Effector CD8-positive, alpha-beta T cell (primary cell): ENCODE measurements around the gene FIP1L1.
"Not testable (repeated sequence)": the region's sequence is repeated elsewhere in the genome, so short reads cannot be mapped to it uniquely, and the experiment has no call there.

Experiments used
- DNase-seq: peaks from one replicate; lab custom pipeline; 2025; lab: John Stamatoyannopoulos, UW

Gene FIP1L1

DNA sequence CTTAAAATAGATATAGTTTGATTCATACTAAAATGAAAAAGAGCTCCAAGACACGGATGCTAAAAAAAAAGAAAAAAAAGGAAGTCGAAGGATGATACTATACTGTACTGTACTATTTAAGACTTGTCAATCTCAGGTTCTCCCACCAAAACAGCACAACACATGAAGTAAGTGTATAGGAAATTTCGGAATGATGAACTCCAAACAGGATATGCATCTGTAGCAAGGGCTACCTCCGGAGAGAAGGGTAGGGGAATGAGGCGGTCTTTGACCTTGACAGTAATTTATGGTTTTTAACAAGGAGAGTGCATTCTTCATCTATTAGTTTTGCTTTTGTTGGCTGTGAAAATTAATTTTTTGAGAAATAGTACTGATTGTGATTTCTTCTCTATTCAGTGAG, 541 bp upstream of the FIP1L1 start:
- no peak for DNase-seq

DNA sequence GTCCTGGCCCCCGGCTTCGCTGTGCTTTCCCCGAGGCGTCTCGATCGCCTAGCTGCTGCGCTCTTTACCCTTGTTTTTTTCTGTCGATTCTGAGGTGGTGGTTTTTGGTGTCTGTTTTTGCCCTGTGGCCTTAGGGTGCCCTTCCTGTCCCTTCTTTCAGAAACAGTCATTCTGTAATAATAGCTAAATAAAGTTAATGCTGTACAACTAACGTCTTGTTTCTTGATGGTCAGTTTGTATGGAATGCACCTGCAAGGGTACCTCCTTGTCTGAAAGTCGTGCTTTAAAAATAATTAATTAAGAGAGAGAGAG, 686 bp downstream of the FIP1L1 start:
- DNase-seq: no peak

GRCh38 chr4:53380221-53380620, 2.8 kb downstream of the FIP1L1 start:
- no peak for DNase-seq

DNA sequence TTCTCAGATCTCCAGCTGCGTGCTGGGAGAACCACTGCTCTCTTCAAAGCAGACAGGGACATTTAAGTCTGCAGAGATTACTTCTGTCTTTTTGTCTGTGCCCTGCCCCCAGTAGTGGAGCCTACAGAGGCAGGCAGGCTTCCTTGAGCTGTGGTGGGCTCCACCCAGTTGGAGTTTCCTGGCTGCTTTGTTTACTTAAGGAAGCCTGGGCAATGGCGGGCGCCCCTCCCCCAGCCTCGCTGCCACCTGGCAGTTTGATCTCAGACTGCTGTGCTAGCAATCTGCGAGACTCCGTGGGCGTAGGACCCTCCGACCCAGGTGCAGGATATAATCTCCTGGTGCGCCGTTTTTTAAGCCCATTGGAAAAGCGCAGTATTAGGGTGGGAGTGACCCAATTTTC, 32.0 kb downstream of the FIP1L1 start:
- DNase-seq: not testable (repeated sequence)

DNA sequence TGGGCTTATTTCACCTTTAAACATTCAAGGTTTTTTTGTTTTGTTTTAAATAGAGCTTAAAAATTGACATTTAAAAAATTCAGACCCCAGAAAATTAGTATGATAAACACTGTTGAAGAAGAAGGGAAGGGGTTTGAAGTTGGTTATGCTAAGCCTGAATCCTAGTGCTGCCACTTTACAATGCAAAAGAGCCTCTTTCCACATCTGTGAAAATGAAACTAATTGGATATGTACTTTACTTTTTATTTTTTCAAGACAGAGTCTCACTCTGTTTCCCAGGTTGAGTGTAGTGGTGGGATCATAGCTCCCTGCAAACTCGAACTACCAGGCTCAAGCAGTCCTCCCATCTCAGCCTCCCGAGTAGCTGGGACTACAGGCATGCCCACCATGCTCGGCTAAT, 41.8 kb downstream of the FIP1L1 start:
- no peak for DNase-seq

DNA sequence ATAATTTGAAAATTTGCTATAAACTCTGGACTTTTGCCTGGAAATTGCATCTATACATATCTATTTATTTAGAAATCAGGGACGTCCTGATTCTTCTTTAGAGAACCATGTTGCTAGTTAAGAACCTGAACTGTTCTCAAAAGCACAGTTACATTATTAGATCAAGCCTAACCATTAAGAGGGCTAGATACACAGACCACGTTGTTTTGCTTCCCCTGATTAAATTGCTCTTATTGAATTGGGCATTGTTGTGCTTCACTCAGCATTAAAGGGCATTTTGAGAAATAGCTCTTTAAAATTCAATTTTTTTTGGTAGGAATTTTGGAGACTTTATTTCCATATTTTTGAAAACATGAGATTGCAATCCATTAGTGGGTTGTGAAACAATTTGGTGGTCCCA, 44.4 kb downstream of the FIP1L1 start:
- no peak for DNase-seq

DNA sequence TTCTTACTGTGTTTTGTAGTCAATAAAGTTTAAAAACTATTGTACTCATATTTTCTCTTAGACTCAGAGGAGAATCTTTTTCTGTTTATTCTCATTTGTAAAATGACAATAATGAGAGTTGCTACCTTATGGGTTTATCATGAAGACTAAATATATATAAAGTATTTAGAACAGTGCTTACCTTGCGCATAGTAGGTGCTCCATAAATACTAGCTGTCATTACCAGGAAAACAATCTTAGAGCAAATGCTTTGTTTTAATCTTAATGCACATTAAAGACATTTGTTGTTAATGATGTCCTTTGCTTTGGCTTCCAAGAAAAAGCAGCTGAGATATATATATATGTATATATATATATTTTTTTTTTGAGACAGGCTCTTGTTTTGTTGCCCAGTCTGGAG, 44.9 kb downstream of the FIP1L1 start:
- DNase-seq: no peak

GRCh38 chr4:53424280-53424679, 46.8 kb downstream of the FIP1L1 start:
- no peak for DNase-seq

GRCh38 chr4:53427366-53427765, 49.9 kb downstream of the FIP1L1 start:
- DNase-seq: no peak

DNA sequence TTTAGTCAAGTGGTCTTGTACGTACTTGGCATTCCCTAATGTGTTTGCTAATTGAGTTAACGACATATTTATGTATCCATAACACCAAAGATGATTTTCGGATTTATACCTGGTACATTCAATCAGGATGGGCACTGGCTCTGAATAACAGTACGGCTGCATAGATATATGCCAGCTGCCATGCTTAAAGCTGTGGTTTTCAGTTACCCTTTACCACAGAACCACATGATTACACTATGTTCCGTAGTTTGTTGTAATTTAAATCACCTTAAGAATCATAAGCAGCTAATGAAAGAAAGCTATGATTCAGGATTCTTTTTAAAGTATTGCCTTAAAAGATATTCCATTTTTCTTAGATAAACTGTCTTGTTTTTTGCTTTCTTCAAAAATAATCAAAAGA, 53.6 kb downstream of the FIP1L1 start:
- DNase-seq: no peak

GRCh38 chr4:53432528-53433424, 55.3 kb downstream of the FIP1L1 start:
- DNase-seq: no peak

GRCh38 chr4:53436251-53436650, 58.8 kb downstream of the FIP1L1 start:
- no peak for DNase-seq

DNA sequence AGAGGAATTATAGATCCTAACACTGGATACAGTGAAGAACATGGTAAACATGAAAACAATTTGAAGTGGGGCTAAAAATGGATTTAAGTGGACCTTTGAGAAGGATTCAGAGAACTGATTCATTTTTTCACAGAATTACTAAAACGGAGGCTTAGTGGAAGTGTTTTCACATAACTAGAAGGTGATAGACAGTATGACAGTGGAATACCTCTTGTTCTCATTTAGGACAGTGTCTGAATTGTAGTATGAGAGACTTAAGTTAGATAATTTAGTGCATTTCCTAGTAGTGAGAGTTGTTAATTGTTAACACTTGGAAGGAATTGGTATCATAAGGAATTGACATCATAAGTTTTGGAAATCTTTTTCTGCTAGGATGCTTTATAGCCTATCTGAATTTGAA, 64.1 kb downstream of the FIP1L1 start:
- no peak for DNase-seq

- DNase-seq: no peak
Measured at GRCh38 chr4:53444954-53445353, 67.5 kb downstream of the FIP1L1 start.

DNA sequence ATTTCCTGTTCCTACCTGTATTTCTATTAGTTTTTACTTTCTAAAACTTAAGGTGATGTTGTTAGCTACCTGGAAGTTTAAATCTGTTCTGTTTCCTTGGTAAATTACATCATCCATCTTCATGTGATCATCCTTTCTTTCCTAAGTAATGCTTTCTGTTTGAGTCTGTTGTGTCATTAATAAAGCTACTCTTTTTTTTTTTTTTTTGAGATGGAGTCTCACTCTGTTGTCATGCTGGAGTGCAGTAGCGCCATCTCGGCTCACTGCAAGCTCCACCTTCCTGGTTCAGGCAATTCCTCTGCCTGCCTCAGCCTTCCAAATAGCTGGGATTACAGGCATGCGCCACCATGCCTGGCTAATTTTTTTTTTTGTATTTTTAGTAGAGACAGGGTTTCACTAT, 73.3 kb downstream of the FIP1L1 start:
- DNase-seq: no peak

- no peak for DNase-seq
Measured at GRCh38 chr4:53453385-53453784, 75.9 kb downstream of the FIP1L1 start.

DNA sequence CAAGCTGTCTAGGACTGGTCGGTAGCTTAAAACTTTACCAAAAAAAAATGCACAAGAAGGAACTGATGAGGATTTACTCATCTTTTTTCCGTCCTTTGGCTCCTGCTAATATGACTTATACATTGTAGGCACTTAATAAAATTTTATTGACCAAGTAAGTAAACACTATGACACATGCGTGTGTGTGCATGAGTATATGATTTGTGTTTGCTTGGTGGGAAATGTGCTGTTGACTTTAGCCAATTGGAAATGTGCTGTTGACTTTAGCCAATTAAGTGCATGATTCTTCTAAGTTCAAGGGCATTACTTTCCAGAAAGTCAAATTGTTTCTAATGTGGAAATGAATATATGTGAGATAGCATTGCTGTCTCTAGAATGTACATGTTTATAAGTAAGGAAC, 78.3 kb downstream of the FIP1L1 start:
- DNase-seq: no peak

DNA sequence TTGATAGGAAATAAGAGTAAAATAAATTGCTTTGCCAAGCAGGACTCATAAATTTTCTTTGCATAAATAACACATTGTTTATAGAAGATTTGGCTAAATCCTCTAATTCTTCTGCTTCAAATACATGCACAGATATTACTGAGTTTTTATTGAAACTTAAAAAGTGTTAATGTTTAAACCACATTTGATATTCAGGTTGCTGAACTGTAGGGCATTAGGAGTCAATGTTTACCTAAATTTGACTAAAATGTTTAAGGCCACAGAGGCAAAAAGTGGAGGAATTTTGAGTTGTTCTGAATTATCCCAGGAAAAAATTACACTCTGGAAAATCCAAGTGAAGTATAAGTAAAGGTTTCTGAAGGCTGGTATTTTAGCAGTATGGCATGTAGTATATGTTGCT, 78.7 kb downstream of the FIP1L1 start:
- DNase-seq: no peak

GRCh38 chr4:53459548-53459947, 82.1 kb downstream of the FIP1L1 start:
- no peak for DNase-seq

DNA sequence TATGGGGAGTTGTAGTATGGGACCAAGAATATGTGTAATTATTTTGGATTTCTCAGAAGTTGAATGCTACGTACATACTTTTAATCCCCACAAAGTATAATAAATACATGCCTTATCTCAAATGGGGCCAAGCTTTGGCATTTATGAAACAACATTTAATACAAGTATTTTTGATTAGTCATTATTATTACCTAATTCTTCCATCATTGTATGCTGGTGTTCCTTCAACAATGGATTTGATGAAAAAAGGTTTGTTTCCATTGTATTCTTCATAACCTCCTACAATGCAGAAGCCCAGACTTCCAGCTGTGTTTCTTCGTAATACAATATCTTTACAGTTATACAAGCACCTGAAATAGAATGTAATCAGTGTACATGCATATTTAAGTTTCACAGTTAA, 83.8 kb downstream of the FIP1L1 start:
- DNase-seq: no peak

GRCh38 chr4:53463340-53463739, 85.9 kb downstream of the FIP1L1 start:
- DNase-seq: no peak

GRCh38 chr4:53465281-53465680, 87.8 kb downstream of the FIP1L1 start:
- no peak for DNase-seq

- DNase-seq: no peak
Measured at GRCh38 chr4:53465891-53466290, 88.5 kb downstream of the FIP1L1 start.

DNA sequence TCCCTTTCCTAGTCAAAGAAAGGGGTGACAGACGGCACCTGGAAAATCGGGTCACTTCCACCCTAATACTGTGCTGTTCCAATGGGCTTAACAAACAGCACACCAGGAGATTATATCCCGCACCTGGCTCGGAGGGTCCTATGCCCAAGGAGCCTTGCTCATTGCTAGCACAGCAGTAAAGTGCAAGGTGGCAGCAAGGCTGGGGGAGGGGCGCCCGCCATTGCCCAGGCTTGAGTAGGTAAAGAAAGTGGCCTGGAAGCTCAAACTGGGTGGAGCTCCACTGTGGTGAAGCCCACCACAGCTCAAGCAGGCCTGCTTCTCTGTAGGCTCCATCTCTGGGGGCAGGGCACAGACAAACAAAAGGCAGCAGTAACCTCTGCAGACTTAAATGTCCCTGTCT, 89.1 kb downstream of the FIP1L1 start:
- DNase-seq: not testable (repeated sequence)
